ENCODE measurements around the gene KCTD2. TPM values are rescaled to one million over a fixed set of nuclear protein-coding genes. Genes with fewer than 3 reads are reported as not detected.

KCTD2 gene
- total and polyA plus RNA-seq, 9 of the 15 experiments (the other 6 are each of a cell fraction or from before 2014, with no cell fraction given) = 1.7 to 32.9 (median 15.8) TPM

DNA sequence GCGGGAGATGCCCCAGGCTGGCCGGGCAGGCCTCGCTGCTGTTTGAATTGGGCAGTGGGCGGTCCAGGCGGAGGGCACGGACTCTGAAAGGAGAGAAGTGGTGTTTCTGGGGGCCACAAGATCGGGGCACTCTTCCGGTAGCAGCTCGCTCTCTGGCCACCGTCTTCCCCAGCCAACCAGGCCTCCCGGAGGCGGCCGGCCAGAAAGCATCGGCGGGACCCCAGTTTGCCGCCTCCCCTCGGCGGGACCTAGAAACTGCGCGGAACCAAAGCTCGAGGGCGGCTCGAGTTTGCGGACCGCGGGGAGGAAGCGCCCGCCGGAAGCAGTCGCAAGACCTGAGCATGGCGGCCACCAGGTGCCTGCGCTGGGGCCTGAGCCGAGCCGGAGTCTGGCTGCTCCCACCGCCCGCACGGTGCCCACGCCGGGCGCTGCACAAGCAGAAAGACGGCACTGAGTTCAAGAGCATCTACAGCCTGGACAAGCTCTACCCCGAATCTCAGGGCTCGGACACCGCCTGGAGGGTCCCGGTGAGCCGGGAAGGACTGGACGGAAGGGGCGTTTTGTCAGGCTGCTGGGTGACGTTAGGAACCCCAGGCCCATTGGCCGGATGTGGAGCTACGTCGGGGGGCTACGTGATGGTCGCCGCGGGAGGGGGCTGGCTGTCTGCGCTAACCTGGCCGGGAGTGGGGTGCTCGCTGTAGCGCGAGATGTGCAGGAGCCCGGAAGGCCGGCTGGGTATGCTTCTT is 34.5 kb upstream of the KCTD2 start, which contains the start of gene MRPL58 (continued):
- TF ChIP-seq, protein P1, sequence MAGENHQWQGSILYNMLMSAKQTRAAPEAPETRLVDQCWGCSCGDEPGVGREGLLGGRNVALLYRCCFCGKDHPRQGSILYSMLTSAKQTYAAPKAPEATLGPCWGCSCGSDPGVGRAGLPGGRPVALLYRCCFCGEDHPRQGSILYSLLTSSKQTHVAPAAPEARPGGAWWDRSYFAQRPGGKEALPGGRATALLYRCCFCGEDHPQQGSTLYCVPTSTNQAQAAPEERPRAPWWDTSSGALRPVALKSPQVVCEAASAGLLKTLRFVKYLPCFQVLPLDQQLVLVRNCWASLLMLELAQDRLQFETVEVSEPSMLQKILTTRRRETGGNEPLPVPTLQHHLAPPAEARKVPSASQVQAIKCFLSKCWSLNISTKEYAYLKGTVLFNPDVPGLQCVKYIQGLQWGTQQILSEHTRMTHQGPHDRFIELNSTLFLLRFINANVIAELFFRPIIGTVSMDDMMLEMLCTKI (IDR thresholded peaks at IDR 0.05; ENCODE audit: partially characterized antibody) = no peak
- TF ChIP-seq PML (IDR thresholded peaks at IDR 0.05; ENCODE audit: low read length) (peak; percentile 80), CHD1 (IDR thresholded peaks at IDR 0.05; ENCODE audit: low read length) (no peak), NR2C2 (CRISPR knock-in tag; IDR thresholded peaks at IDR 0.05) (peak; percentile 88; the same call in 1 of the 2 replicates), NR2C2 (tag; IDR thresholded peaks at IDR 0.05) (peak; percentile 92), FOXJ2 (tag; IDR thresholded peaks at IDR 0.05) (no peak), NFXL1 (CRISPR knock-in tag; IDR thresholded peaks at IDR 0.05) (no peak), SMAD3 (CRISPR knock-in tag; conservative IDR thresholded peaks at IDR 0.05) (peak; percentile 66; the same call in 1 of the 2 replicates), KAT2B (IDR thresholded peaks at IDR 0.05; ENCODE audit: low read depth, low read length) (no peak), ZEB2 (IDR thresholded peaks at IDR 0.05) (peak; percentile 95), ARID1B (IDR thresholded peaks at IDR 0.05) (peak; percentile 49; the same call in 1 of the 2 replicates), PRPF4 (IDR thresholded peaks at IDR 0.05; ENCODE audit: insufficient read depth, low read depth, low read length, poor library complexity, severe bottlenecking) (no peak), ZNF175 (CRISPR knock-in tag; IDR thresholded peaks at IDR 0.05; ENCODE audit: low read depth) (no peak), SMAD1 (IDR thresholded peaks at IDR 0.05; ENCODE audit: low read depth, low read length, partially characterized antibody) (peak; percentile 32)
- TF ChIP-seq, protein P2, sequence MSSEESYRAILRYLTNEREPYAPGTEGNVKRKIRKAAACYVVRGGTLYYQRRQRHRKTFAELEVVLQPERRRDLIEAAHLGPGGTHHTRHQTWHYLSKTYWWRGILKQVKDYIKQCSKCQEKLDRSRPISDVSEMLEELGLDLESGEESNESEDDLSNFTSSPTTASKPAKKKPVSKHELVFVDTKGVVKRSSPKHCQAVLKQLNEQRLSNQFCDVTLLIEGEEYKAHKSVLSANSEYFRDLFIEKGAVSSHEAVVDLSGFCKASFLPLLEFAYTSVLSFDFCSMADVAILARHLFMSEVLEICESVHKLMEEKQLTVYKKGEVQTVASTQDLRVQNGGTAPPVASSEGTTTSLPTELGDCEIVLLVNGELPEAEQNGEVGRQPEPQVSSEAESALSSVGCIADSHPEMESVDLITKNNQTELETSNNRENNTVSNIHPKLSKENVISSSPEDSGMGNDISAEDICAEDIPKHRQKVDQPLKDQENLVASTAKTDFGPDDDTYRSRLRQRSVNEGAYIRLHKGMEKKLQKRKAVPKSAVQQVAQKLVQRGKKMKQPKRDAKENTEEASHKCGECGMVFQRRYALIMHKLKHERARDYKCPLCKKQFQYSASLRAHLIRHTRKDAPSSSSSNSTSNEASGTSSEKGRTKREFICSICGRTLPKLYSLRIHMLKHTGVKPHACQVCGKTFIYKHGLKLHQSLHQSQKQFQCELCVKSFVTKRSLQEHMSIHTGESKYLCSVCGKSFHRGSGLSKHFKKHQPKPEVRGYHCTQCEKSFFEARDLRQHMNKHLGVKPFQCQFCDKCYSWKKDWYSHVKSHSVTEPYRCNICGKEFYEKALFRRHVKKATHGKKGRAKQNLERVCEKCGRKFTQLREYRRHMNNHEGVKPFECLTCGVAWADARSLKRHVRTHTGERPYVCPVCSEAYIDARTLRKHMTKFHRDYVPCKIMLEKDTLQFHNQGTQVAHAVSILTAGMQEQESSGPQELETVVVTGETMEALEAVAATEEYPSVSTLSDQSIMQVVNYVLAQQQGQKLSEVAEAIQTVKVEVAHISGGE (CRISPR knock-in tag; IDR thresholded peaks at IDR 0.05) = peak; percentile 96 to 99 (median 98)
- TF ChIP-seq, protein P3, sequence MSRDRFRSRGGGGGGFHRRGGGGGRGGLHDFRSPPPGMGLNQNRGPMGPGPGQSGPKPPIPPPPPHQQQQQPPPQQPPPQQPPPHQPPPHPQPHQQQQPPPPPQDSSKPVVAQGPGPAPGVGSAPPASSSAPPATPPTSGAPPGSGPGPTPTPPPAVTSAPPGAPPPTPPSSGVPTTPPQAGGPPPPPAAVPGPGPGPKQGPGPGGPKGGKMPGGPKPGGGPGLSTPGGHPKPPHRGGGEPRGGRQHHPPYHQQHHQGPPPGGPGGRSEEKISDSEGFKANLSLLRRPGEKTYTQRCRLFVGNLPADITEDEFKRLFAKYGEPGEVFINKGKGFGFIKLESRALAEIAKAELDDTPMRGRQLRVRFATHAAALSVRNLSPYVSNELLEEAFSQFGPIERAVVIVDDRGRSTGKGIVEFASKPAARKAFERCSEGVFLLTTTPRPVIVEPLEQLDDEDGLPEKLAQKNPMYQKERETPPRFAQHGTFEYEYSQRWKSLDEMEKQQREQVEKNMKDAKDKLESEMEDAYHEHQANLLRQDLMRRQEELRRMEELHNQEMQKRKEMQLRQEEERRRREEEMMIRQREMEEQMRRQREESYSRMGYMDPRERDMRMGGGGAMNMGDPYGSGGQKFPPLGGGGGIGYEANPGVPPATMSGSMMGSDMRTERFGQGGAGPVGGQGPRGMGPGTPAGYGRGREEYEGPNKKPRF (IDR thresholded peaks at IDR 0.05; ENCODE audit: low read depth, low read length) = no peak
- TF ChIP-seq, protein P4, sequence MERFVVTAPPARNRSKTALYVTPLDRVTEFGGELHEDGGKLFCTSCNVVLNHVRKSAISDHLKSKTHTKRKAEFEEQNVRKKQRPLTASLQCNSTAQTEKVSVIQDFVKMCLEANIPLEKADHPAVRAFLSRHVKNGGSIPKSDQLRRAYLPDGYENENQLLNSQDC (CRISPR knock-in tag; IDR thresholded peaks at IDR 0.05) = no peak
- TF ChIP-seq, protein P5, sequence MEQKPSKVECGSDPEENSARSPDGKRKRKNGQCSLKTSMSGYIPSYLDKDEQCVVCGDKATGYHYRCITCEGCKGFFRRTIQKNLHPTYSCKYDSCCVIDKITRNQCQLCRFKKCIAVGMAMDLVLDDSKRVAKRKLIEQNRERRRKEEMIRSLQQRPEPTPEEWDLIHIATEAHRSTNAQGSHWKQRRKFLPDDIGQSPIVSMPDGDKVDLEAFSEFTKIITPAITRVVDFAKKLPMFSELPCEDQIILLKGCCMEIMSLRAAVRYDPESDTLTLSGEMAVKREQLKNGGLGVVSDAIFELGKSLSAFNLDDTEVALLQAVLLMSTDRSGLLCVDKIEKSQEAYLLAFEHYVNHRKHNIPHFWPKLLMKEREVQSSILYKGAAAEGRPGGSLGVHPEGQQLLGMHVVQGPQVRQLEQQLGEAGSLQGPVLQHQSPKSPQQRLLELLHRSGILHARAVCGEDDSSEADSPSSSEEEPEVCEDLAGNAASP (IDR thresholded peaks at IDR 0.05) = no peak
